Measurements from ENCODE around the gene WHRN.

Gene WHRN

GRCh38 chr9:114403153-114403756 is 102.0 kb downstream of the WHRN start:
- H3K4me3 ChIP-seq (ENCODE audit: low read length), result no peak overlapping the region
- H3K36me3 ChIP-seq (ENCODE audit: control insufficient read depth, insufficient read depth, low read length), result no peaks in the 10 kb centered on the region
- H3K9ac ChIP-seq (ENCODE audit: low read length), result no peak overlapping the region
- no peaks in the 10 kb centered on the region for H3K27me3 ChIP-seq (ENCODE audit: control insufficient read depth, insufficient read depth, low read length)
- H3K4me1 ChIP-seq (ENCODE audit: control insufficient read depth, insufficient read depth, low read length), result no peaks in the 10 kb centered on the region
- no peak overlapping the region for H3K27ac ChIP-seq (ENCODE audit: low read depth, low read length)

- Histone ChIP-seq H3K9ac (ENCODE audit: low read length) (no peak overlapping the region), H3K4me3 (ENCODE audit: low read length) (no peak overlapping the region), H3K36me3 (ENCODE audit: control insufficient read depth, insufficient read depth, low read length) (no peaks in the 10 kb centered on the region), H3K27me3 (ENCODE audit: control insufficient read depth, insufficient read depth, low read length) (no peaks in the 10 kb centered on the region), H3K4me1 (ENCODE audit: control insufficient read depth, insufficient read depth, low read length) (no peaks in the 10 kb centered on the region), H3K27ac (ENCODE audit: low read depth, low read length) (no peak overlapping the region)
Measured at GRCh38 chr9:114401344-114401743, 103.9 kb downstream of the WHRN start.

GRCh38 chr9:114400772-114401171 is 104.5 kb downstream of the WHRN start:
- Histone ChIP-seq H3K4me1 (ENCODE audit: control insufficient read depth, insufficient read depth, low read length) (no peaks in the 10 kb centered on the region), H3K36me3 (ENCODE audit: control insufficient read depth, insufficient read depth, low read length) (no peaks in the 10 kb centered on the region), H3K9ac (ENCODE audit: low read length) (no peak overlapping the region), H3K4me3 (ENCODE audit: low read length) (no peak overlapping the region), H3K27me3 (ENCODE audit: control insufficient read depth, insufficient read depth, low read length) (no peaks in the 10 kb centered on the region), H3K27ac (ENCODE audit: low read depth, low read length) (no peak overlapping the region)

- Histone ChIP-seq H3K9ac (ENCODE audit: low read length) (no peak overlapping the region), H3K27me3 (ENCODE audit: control insufficient read depth, insufficient read depth, low read length) (no peaks in the 10 kb centered on the region), H3K27ac (ENCODE audit: low read depth, low read length) (no peak overlapping the region)
Measured at GRCh38 chr9:114400219-114400618, 105.1 kb downstream of the WHRN start.

GRCh38 chr9:114399381-114399780 is 105.9 kb downstream of the WHRN start:
- Histone ChIP-seq H3K27me3 (ENCODE audit: control insufficient read depth, insufficient read depth, low read length) (no peaks in the 10 kb centered on the region), H3K4me1 (ENCODE audit: control insufficient read depth, insufficient read depth, low read length) (peaks cover 9% of the 10 kb centered on the region), H3K9ac (ENCODE audit: low read length) (no peak overlapping the region), H3K4me3 (ENCODE audit: low read length) (no peak overlapping the region), H3K36me3 (ENCODE audit: control insufficient read depth, insufficient read depth, low read length) (no peaks in the 10 kb centered on the region), H3K27ac (ENCODE audit: low read depth, low read length) (no peak overlapping the region)

More at GRCh38 chr9:114400219-114400618, 105.1 kb downstream of the WHRN start:
- Histone ChIP-seq H3K4me3 (ENCODE audit: low read length) (no peak overlapping the region), H3K36me3 (ENCODE audit: control insufficient read depth, insufficient read depth, low read length) (no peaks in the 10 kb centered on the region), H3K4me1 (ENCODE audit: control insufficient read depth, insufficient read depth, low read length) (peaks cover 2% of the 10 kb centered on the region)

GRCh38 chr9:114397848-114398605 is 107.2 kb downstream of the WHRN start:
- H3K4me3 ChIP-seq (ENCODE audit: low read length), result peak overlapping the region; percentile 94
- peak overlapping the region; percentile 71 for H3K27ac ChIP-seq (ENCODE audit: low read depth, low read length)
- no peaks in the 10 kb centered on the region for H3K27me3 ChIP-seq (ENCODE audit: control insufficient read depth, insufficient read depth, low read length)
- peak overlapping the region; percentile 59 for H3K9ac ChIP-seq (ENCODE audit: low read length)
- H3K4me1 ChIP-seq (ENCODE audit: control insufficient read depth, insufficient read depth, low read length), result peaks cover 9% of the 10 kb centered on the region
- no peaks in the 10 kb centered on the region for H3K36me3 ChIP-seq (ENCODE audit: control insufficient read depth, insufficient read depth, low read length)

- no peaks in the 10 kb centered on the region for H3K36me3 ChIP-seq (ENCODE audit: control insufficient read depth, insufficient read depth, low read length)
- peak overlapping the region; percentile 62 for H3K27ac ChIP-seq (ENCODE audit: low read depth, low read length)
- peaks cover 14% of the 10 kb centered on the region for H3K4me1 ChIP-seq (ENCODE audit: control insufficient read depth, insufficient read depth, low read length)
- H3K27me3 ChIP-seq (ENCODE audit: control insufficient read depth, insufficient read depth, low read length), result no peaks in the 10 kb centered on the region
- peak overlapping the region; percentile 94 for H3K4me3 ChIP-seq (ENCODE audit: low read length)
- H3K9ac ChIP-seq (ENCODE audit: low read length), result peak overlapping the region; percentile 25
Measured at GRCh38 chr9:114397219-114397847, 107.9 kb downstream of the WHRN start.

- Histone ChIP-seq H3K4me3 (ENCODE audit: low read length) (peak overlapping the region; percentile 94), H3K9ac (ENCODE audit: low read length) (no peak overlapping the region)
Measured at GRCh38 chr9:114396558-114397218, 108.6 kb downstream of the WHRN start.

GRCh38 chr9:114395768-114396167 is 109.5 kb downstream of the WHRN start:
- H3K9ac ChIP-seq (ENCODE audit: low read length), result no peak overlapping the region
- H3K4me1 ChIP-seq (ENCODE audit: control insufficient read depth, insufficient read depth, low read length), result peaks cover 15% of the 10 kb centered on the region
- H3K27ac ChIP-seq (ENCODE audit: low read depth, low read length), result no peak overlapping the region

More at GRCh38 chr9:114396558-114397218, 108.6 kb downstream of the WHRN start:
- H3K4me1 ChIP-seq (ENCODE audit: control insufficient read depth, insufficient read depth, low read length), result peaks cover 15% of the 10 kb centered on the region
- H3K27me3 ChIP-seq (ENCODE audit: control insufficient read depth, insufficient read depth, low read length), result no peaks in the 10 kb centered on the region
- H3K36me3 ChIP-seq (ENCODE audit: control insufficient read depth, insufficient read depth, low read length), result no peaks in the 10 kb centered on the region
- peak overlapping the region; percentile 62 for H3K27ac ChIP-seq (ENCODE audit: low read depth, low read length)

GRCh38 chr9:114395334-114395617 is 110.0 kb downstream of the WHRN start:
- H3K27me3 ChIP-seq (ENCODE audit: control insufficient read depth, insufficient read depth, low read length), result no peaks in the 10 kb centered on the region
- no peak overlapping the region for H3K9ac ChIP-seq (ENCODE audit: low read length)
- no peaks in the 10 kb centered on the region for H3K36me3 ChIP-seq (ENCODE audit: control insufficient read depth, insufficient read depth, low read length)
- H3K4me3 ChIP-seq (ENCODE audit: low read length), result no peak overlapping the region
- peaks cover 15% of the 10 kb centered on the region for H3K4me1 ChIP-seq (ENCODE audit: control insufficient read depth, insufficient read depth, low read length)
- H3K27ac ChIP-seq (ENCODE audit: low read depth, low read length), result no peak overlapping the region

More at GRCh38 chr9:114395768-114396167, 109.5 kb downstream of the WHRN start:
- Histone ChIP-seq H3K27me3 (ENCODE audit: control insufficient read depth, insufficient read depth, low read length) (no peaks in the 10 kb centered on the region), H3K36me3 (ENCODE audit: control insufficient read depth, insufficient read depth, low read length) (no peaks in the 10 kb centered on the region), H3K4me3 (ENCODE audit: low read length) (no peak overlapping the region)

- Histone ChIP-seq H3K27ac (ENCODE audit: low read depth, low read length) (peak overlapping the region; percentile 28), H3K27me3 (ENCODE audit: control insufficient read depth, insufficient read depth, low read length) (no peaks in the 10 kb centered on the region), H3K36me3 (ENCODE audit: control insufficient read depth, insufficient read depth, low read length) (no peaks in the 10 kb centered on the region), H3K4me3 (ENCODE audit: low read length) (no peak overlapping the region), H3K9ac (ENCODE audit: low read length) (no peak overlapping the region), H3K4me1 (ENCODE audit: control insufficient read depth, insufficient read depth, low read length) (peaks cover 15% of the 10 kb centered on the region)
Measured at GRCh38 chr9:114394523-114395333, 110.5 kb downstream of the WHRN start.

GRCh38 chr9:114392749-114393112 is 112.5 kb downstream of the WHRN start:
- H3K27ac ChIP-seq (ENCODE audit: low read depth, low read length), result peak overlapping the region; percentile 15
- peaks cover 21% of the 10 kb centered on the region for H3K4me1 ChIP-seq (ENCODE audit: control insufficient read depth, insufficient read depth, low read length)
- no peak overlapping the region for H3K4me3 ChIP-seq (ENCODE audit: low read length)
- H3K36me3 ChIP-seq (ENCODE audit: control insufficient read depth, insufficient read depth, low read length), result no peaks in the 10 kb centered on the region
- no peak overlapping the region for H3K9ac ChIP-seq (ENCODE audit: low read length)
- no peaks in the 10 kb centered on the region for H3K27me3 ChIP-seq (ENCODE audit: control insufficient read depth, insufficient read depth, low read length)
